Activated CD8-positive, alpha-beta memory T cell treated with anti-CD3 and anti-CD28 coated beads, Interleukin-2, amount 50 U/mL, for 48 hours (primary cell): ENCODE measurements around the gene LRRN4CL.
"Not testable (repeated sequence)": the region's sequence is repeated elsewhere in the genome, so short reads cannot be mapped to it uniquely, and the experiment has no call there.

Source experiments
- DNase-seq: peaks from one replicate; pipeline ENCODE4 v3.0.0-alpha.2; 2020

The LRRN4CL gene

DNA sequence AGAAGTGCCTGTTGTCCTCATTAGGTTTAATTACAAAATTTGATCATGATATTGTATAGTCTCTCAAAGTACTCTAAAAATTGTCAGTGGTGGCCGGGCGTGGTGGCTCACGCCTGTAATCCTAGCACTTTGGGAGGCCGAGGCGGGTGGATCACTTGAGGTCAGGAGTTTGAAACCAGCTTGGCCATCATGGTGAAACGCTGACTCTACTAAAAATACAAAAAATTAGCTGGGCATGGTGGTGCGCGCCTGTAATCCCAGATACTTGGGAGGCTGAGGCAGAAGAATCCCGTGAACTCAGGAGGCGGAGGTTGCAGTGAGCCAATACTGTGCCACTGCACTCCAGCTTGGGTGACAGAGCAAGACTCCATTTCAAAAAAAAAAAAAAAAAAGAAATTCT lies 13.9 kb downstream of the LRRN4CL start:
- not testable (repeated sequence) for DNase-seq

DNA sequence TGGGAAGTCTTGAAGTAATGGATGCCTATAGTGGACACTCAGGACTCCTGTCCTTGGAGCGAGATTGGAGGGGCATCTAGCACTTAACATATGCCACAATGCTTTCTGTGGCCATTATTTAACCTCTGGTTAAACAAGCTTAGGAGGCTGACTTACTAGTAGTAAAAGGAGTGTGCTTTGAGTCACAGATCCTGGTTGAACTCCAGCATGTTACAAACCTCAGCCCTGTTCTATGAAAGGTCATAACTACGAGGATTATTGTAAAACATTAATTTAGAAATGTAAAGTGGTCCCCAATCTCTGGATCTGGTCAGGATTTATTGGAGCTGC lies 16.2 kb downstream of the LRRN4CL start:
- DNase-seq, result no peak

DNA sequence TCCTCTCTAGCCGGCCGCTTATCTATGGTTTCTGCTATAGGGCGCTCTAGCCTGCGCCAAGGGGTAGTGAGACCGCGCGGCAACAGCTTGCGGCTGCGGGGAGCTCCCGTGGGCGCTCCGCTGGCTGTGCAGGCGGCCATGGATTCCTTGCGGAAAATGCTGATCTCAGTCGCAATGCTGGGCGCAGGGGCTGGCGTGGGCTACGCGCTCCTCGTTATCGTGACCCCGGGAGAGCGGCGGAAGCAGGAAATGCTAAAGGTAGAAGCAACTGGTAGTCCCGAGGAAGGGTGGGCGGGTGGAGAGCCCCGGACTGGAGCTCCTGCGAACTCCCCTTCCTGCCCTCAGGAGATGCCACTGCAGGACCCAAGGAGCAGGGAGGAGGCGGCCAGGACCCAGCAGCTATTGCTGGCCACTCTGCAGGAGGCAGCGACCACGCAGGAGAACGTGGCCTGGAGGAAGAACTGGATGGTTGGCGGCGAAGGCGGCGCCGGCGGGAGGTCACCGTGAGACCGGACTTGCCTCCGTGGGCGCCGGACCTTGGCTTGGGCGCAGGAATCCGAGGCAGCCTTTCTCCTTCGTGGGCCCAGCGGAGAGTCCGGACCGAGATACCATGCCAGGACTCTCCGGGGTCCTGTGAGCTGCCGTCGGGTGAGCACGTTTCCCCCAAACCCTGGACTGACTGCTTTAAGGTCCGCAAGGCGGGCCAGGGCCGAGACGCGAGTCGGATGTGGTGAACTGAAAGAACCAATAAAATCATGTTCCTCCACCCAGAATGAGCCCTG lies 17.5 kb downstream of the LRRN4CL start, which contains the start of the genes LBHD1 and UQCC3:
Gene LBHD1 (minus strand): TSS at position 660 of the 782 bp plus-strand sequence. CDS start 2,236 bp downstream, outside the sequence.
Gene UQCC3 (plus strand): TSS at position 66 of the 782 bp plus-strand sequence. CDS start 73 bp downstream, at position 139.
- peak; percentile 89 for DNase-seq

DNA sequence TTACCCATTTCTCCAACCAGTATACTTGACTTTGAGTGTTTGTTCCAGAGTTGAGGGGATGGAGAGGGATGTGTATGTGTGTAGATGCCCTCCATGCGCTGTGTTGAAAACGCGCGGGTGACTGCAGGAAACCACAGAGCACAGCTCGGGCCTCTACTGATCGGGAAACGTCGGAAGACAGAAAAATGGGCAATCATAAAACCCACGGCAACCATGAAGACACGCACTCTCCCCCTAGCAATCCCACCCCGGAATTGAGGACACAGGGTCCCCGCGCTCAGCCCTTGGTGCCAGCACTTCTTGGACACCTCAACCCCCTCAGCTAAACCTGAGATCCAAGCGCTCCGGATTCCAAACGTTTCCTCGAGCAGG lies 18.1 kb downstream of the LRRN4CL start:
- DNase-seq, result no peak

GRCh38 chr11:62669420-62670161 lies 19.7 kb downstream of the LRRN4CL start:
- DNase-seq, result no peak

DNA sequence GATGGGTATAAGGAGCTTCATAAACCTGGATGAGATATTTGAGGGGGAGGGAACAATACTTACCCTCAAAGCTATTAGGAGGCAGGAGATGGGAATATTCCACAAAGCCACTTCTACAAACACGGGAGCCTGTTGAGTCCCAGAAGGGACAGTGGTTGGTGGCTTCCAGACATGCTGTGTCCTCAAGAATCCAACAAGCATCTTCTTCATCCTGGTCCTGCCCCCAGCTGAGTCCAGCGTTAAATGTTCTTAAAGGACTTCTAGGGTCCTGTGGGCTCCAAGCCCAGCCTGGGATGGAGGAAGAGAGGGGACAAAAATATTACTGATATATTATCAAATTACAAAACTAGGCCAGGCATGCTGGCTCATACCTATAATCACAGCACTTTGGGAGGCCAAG lies 21.9 kb downstream of the LRRN4CL start:
- no peak for DNase-seq

GRCh38 chr11:62666259-62666926 lies 22.9 kb downstream of the LRRN4CL start:
- peak; percentile 75 for DNase-seq

DNA sequence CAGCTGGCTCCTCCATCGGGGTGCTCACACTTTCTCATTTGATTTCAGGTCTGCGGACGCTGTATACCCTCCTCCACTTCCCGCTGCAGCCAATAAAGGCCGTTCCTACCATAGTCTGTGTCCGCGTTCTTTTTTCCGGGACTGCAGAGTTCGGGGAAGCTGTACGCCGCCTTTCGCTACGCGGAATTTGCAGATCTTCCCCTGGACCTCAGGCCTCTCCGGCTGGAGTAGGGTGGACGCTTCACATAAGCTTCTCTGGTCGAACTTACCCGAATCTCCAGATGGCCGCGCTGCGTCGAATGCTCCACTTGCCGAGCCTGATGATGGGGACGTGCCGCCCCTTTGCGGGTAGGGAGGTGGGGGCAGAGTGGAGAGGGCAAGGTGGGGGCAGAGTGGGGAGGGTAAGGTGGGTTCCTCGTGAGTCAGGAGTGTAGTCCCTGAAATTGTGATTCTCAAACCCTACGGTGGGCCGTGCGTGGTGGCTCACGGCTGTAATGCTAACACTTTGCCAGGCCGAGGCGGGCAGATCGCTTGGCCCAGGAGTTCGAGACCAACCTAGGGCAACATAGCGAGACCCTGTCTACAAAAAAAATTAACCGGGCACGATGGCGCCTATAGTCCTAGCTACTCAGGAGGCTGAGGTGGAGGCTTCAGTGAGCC lies 23.6 kb downstream of the LRRN4CL start:
- peak; percentile 87 for DNase-seq

DNA sequence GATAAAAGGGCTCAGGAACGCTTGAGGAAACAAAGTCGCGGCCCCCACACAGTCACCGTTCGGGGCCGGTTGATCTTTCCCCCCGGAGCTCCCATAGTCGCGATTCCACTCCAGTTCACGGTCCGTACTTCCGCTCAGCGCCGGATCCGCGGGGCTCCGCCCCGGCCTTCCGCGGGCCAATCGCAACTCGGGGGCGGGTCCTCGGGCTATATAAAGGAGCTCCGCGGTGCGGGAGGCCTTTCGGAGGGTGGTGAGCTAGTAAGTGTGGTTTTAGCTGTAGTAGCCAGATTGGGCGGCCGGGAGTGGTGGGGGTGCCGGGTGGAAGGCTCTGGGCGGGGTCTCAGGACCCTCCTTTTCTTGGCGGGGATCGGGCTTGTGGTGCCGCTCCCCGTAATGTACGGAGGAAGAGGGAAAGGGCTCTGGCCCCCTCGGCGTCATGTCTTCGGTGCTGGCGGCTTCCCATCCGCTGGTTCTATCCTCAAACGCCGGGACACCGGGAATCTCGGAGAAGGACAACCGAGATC lies 24.2 kb downstream of the LRRN4CL start, which contains the start of the genes C11orf98 and CSKMT:
Gene C11orf98 (minus strand): TSS at position 136 of the 524 bp plus-strand sequence. CDS start 41 bp downstream, at position 95.
Gene CSKMT (plus strand): TSS at position 238 of the 524 bp plus-strand sequence. CDS start 568 bp downstream, outside the sequence.
- DNase-seq, result peak; percentile 99

GRCh38 chr11:62664405-62665074 lies 24.8 kb downstream of the LRRN4CL start:
- no peak for DNase-seq

- DNase-seq, result no peak
Observed at GRCh38 chr11:62656796-62657429, 32.4 kb downstream of the LRRN4CL start.

DNA sequence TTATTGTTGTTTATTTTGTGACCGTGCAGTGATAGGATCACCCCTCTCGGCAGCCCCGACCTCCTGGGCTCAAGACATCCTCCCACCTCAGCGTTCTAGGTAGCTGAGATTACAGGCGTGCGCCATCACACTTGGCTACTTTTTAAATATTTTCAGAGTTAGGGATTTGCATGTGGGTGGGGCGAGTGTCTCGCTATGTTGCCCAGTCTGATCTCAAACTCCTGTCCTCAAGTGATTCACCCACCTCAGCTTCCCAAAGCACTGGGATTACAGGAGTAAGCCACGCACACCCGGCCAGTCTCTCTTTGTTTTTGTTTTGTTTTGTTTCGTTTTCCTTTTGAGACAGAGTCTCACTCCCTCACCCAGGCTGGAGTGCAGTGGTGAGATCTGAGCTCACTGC lies 35.0 kb downstream of the LRRN4CL start:
- DNase-seq, result no peak

- no peak for DNase-seq
Observed at GRCh38 chr11:62652161-62653006, 36.9 kb downstream of the LRRN4CL start.

DNA sequence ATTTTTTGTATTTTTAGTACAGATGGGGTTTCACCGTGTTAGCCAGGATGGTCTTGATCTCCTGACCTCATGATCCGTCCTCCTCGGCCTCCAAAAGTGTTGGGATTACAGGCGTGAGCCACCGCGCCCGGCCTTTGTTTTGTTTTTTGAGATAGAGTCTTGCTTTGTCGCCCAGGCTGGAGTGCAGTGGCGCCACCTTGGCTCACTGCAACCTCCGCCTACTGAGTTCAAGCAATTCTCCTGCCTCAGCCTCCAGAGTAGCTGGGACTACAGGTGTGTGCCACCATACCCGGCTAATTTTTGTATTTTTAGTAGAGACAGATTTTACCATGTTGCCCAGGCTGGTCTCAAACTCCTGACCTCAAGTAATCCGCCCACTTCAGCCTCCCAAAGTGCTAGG lies 39.0 kb downstream of the LRRN4CL start:
- not testable (repeated sequence) for DNase-seq

DNA sequence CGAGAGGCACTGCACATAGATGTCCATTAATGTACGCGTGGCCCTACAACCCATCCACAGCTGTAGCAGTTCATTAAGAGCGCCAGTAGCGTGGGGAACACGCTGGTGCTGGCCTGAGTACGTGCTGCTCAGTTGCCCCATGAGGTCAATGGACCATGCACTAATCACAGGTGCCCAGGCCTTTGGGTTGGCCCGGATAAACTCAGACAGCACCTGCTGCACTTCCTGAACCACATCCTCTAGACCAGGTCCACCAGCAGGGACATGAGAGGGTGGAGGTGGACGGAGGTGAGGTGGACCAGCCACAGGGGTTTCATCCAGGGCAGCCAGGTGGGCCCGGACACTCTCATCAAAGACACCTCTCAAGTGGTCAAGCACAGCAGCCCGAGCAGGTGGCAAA lies 39.8 kb downstream of the LRRN4CL start:
- DNase-seq, result no peak

DNA sequence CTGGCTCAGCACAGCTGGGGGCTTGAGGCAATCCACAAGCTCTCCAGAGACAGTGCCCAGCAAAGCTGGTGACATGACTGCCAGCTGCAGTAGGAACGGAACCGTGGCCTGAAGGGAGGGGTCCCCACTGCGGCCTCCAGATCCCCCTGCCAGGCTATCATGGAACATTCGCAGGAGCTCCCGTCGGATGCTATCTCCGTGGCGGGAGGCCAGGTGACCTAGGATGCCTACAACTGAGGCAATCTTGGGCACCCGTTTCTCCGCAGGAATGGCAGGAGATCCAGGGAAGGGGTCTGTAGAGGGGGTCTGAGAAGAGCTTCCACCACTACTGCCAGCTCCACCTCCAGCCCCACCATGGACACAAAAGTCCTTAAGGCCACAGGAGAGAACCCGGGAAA lies 40.4 kb downstream of the LRRN4CL start:
- DNase-seq, result no peak

DNA sequence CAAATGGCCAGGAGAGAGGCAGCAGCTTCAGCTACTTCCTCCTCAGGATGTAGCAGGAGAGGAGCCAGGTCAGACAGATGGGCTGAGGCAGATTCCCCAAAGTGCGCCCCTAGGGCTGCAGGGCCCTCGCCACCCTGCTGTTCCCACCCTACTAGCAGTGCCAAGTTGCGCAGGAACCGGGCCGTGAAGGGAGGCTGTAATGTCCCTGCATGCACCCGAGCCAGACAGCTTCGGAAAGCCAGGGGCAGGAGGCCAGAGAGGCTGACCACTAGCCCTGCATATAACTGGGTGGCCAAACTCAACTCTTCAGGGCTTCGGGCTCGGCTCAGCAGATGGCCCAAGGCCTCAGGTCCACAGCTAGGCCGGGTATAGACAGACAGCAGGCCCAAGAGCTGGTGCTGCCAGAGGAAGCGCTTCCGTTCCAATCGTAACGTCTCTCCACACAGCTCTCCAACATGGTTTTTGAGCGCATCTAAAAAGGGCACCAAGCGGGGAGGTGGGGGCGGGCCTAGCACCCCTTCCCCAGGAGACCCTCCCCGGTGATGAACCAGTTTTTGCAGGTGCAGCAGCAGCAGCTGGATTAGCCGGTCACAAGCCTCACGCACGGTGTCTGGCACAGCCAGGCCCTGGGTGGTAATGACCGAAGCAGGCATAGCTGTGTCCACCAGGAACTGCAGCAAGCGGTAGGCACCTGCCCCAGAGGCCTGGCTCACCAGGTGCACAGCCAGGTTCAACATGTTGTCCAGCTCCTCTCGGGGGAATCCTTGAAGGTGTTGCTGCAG lies 41.0 kb downstream of the LRRN4CL start:
- no peak for DNase-seq

- no peak for DNase-seq
Observed at GRCh38 chr11:62647609-62648005, 41.7 kb downstream of the LRRN4CL start.

GRCh38 chr11:62646825-62647608 lies 42.3 kb downstream of the LRRN4CL start:
- DNase-seq, result no peak
